Uterus (tissue), 2 donors: Measurements from ENCODE around the gene FITM1.

Experiments used
- POLR2A ChIP-seq, 2 donors: fragments of 450-650 bp; IDR thresholded peaks; one replicate each; pipeline ENCODE4 v1.6.1; 2016; ENCODE audit warnings: antibody characterized with exemption in 2 of 2, mild to moderate bottlenecking in 1 of 2, moderate library complexity in 1 of 2
- TF ChIP-seq, protein P1 (sequence below), 4 experiments: fragments of 200-600 bp in 2 of 4; fragments of 450-650 bp in 2 of 4; sonication (generic) in 2 of 4; IDR thresholded peaks; one replicate each; pipeline ENCODE4 v1.5.1; 2016 to 2019; ENCODE audit warnings: antibody characterized with exemption in 4 of 4, mild to moderate bottlenecking in 2 of 4, moderate library complexity in 1 of 4

DNA sequence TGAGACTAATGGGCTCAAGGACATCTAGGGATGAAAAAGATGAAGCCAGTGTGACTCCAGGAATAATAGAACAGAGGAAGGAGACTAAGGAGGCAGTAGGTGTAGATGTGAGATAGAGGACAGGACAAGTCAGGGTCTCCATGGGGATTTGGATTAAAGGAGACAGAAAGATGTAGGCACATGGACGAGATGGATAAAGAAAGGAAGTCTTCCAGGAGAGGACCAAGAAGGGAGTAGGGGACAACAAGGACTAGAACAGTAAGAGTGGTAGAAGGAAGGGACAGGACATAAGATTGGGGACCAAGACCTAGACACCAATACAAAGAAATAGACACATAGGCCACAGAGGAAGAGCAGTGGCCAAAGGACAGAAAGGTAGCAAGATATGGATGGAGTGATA is 43.5 kb upstream of the FITM1 start:
- TF ChIP-seq POLR2A (IDR thresholded peaks at IDR 0.05) = no peak
- TF ChIP-seq, protein P1, sequence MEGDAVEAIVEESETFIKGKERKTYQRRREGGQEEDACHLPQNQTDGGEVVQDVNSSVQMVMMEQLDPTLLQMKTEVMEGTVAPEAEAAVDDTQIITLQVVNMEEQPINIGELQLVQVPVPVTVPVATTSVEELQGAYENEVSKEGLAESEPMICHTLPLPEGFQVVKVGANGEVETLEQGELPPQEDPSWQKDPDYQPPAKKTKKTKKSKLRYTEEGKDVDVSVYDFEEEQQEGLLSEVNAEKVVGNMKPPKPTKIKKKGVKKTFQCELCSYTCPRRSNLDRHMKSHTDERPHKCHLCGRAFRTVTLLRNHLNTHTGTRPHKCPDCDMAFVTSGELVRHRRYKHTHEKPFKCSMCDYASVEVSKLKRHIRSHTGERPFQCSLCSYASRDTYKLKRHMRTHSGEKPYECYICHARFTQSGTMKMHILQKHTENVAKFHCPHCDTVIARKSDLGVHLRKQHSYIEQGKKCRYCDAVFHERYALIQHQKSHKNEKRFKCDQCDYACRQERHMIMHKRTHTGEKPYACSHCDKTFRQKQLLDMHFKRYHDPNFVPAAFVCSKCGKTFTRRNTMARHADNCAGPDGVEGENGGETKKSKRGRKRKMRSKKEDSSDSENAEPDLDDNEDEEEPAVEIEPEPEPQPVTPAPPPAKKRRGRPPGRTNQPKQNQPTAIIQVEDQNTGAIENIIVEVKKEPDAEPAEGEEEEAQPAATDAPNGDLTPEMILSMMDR (IDR thresholded peaks at IDR 0.05) = no peak
